ENCODE results near the gene EFEMP1. TPM values are rescaled to one million over a fixed set of nuclear protein-coding genes. Genes with fewer than 3 reads are reported as not detected.

Gene EFEMP1
- total RNA-seq (1 to 10 TPM in 1 of 2 donors, under 1 TPM in 1; 0.65 to 9.2 TPM), polyA plus RNA-seq (10 to 100 TPM in 1 of 2 donors, 1 to 10 TPM in 1; 3.9 to 11.5 TPM)

GRCh38 chr2:55923091-55923981, at the start of gene EFEMP1:
Gene EFEMP1 (minus strand): TSS chr2:55923782. CDS start chr2:55922440, 1,342 bp downstream.
- Histone ChIP-seq H3K9me3 (ENCODE audit: control insufficient read depth in 4 of 4, low read length in 3 of 4) (no peaks in the 10 kb centered on the region), H3K4me1 (ENCODE audit: control insufficient read depth in 4 of 4, insufficient read depth in 4 of 4, low read length in 3 of 4) (peaks cover 0 to 10% (median 9%) of the 10 kb centered on the region in 4 donors), H3K27ac (ENCODE audit: low read depth in 1 of 2, low read length in 2 of 2) (no peak within 1 kb of the TSS), H3K4me3 (ENCODE audit: low read depth in 1 of 3, low read length in 3 of 3) (peak within 1 kb of the TSS in 2 of 3 donors; percentile 32 to 42), H3K9ac (ENCODE audit: low read depth in 1 of 2, low read length in 2 of 2) (no peak within 1 kb of the TSS), H3K36me3 (ENCODE audit: control insufficient read depth in 4 of 4, insufficient read depth in 3 of 4, low read depth in 1 of 4, low read length in 3 of 4) (no peaks in the 10 kb centered on the region), H3K27me3 (ENCODE audit: control insufficient read depth in 4 of 4, insufficient read depth in 4 of 4, low read length in 3 of 4) (peaks cover 0 to 14% (median 4%) of the 10 kb centered on the region in 4 donors)
- TF ChIP-seq JUND (IDR thresholded peaks at IDR 0.05) (no peak), GABPA (IDR thresholded peaks at IDR 0.05 in 1 of 2, conservative IDR thresholded peaks at IDR 0.05 in 1 of 2) (no peak), FOXA2 (IDR thresholded peaks at IDR 0.05) (no peak), YY1 (IDR thresholded peaks at IDR 0.05) (no peak), RAD21 (IDR thresholded peaks at IDR 0.05) (no peak), FOXA1 (IDR thresholded peaks at IDR 0.05) (no peak), HNF4G (IDR thresholded peaks at IDR 0.05) (no peak), HNF4A (conservative IDR thresholded peaks at IDR 0.05) (no peak), NR2F2 (IDR thresholded peaks at IDR 0.05) (no peak), RXRA (IDR thresholded peaks at IDR 0.05) (no peak), SP1 (IDR thresholded peaks at IDR 0.05) (no peak), REST (IDR thresholded peaks at IDR 0.05) (no peak), MAX (IDR thresholded peaks at IDR 0.05) (no peak), CTCF (IDR thresholded peaks at IDR 0.05; ENCODE audit: low read depth, low read length, missing input control) (no peak), EGR1 (IDR thresholded peaks at IDR 0.05; ENCODE audit: low read depth in 2 of 2) (no peak), ZBTB33 (IDR thresholded peaks at IDR 0.05) (no peak)
- WGBS, result 4% methylated on average over 70 of the region's 70 CpGs
- no peak for DNase-seq (ENCODE audit: low spot score)
